Kidney epithelial cell (primary cell): ENCODE data around the gene THTPA. TPM values are rescaled to one million over a fixed set of nuclear protein-coding genes. Genes with fewer than 3 reads are reported as not detected.
A peak's percentile ranks its signal among the peaks of the same experiment; 100 is the strongest.

Source experiments
- DNase-seq: peaks from one replicate; pipeline ENCODE4 v3.0.0-alpha.2; 2010; ENCODE audit warnings: low read depth
- H3K27me3 ChIP-seq: 2 replicates; pipeline ENCODE4 v1.6.0; 2011; ENCODE audit warnings: low read length; ENCODE audit not compliant: control insufficient read depth, insufficient read depth
- H3K36me3 ChIP-seq: 2 replicates; pipeline ENCODE4 v1.5.1; 2011; ENCODE audit warnings: low read length; ENCODE audit not compliant: control insufficient read depth, insufficient read depth
- H3K4me3 ChIP-seq: 2 replicates; pipeline ENCODE4 v1.5.1; 2011; ENCODE audit warnings: low read depth, mild to moderate bottlenecking, control low read depth, low read length
- total RNA-seq: library from RNA; depleted of rRNA; stranded (reverse); fragments of >200 nt; gene quantifications from 2 replicates; pipeline ENCODE4 v1.2.3, GENCODE V29; 2015
- TF ChIP-seq, protein P1 (sequence below): IDR thresholded peaks from 2 replicates; pipeline ENCODE4 v1.5.1; 2011; ENCODE audit warnings: mild to moderate bottlenecking, moderate library complexity, low read length, control low read depth, inconsistent platforms; ENCODE audit not compliant: insufficient read depth, poor library complexity, severe bottlenecking

The THTPA gene
- total RNA-seq, 1 donor from 2014 or later = 8.5 TPM

DNA sequence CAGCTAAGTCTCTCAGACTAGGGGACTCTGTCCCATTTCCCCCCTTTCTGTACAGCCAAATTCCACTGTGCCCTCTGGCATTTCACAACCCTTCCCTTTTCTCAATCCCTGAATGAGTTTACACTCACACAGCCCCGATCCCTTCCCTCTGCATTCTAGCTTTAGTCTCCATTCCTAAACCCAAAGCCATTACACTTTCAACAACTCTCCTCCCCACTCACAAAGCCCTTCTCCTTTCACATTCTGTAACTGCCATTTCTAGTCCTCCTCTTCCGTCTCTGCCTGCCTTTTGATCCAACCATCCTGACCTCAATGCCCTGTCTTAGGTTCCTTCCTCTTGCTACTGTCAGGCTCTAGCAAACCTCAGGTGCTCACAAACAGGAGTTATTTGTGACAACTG lies 8.1 kb upstream of the THTPA start:
- no peaks in the 10 kb centered on the region for H3K36me3 ChIP-seq
- DNase-seq = no peak
- no peaks in the 10 kb centered on the region for H3K27me3 ChIP-seq
- TF ChIP-seq, protein P1, sequence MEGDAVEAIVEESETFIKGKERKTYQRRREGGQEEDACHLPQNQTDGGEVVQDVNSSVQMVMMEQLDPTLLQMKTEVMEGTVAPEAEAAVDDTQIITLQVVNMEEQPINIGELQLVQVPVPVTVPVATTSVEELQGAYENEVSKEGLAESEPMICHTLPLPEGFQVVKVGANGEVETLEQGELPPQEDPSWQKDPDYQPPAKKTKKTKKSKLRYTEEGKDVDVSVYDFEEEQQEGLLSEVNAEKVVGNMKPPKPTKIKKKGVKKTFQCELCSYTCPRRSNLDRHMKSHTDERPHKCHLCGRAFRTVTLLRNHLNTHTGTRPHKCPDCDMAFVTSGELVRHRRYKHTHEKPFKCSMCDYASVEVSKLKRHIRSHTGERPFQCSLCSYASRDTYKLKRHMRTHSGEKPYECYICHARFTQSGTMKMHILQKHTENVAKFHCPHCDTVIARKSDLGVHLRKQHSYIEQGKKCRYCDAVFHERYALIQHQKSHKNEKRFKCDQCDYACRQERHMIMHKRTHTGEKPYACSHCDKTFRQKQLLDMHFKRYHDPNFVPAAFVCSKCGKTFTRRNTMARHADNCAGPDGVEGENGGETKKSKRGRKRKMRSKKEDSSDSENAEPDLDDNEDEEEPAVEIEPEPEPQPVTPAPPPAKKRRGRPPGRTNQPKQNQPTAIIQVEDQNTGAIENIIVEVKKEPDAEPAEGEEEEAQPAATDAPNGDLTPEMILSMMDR = no peak
- H3K4me3 ChIP-seq = no peak overlapping the region

DNA sequence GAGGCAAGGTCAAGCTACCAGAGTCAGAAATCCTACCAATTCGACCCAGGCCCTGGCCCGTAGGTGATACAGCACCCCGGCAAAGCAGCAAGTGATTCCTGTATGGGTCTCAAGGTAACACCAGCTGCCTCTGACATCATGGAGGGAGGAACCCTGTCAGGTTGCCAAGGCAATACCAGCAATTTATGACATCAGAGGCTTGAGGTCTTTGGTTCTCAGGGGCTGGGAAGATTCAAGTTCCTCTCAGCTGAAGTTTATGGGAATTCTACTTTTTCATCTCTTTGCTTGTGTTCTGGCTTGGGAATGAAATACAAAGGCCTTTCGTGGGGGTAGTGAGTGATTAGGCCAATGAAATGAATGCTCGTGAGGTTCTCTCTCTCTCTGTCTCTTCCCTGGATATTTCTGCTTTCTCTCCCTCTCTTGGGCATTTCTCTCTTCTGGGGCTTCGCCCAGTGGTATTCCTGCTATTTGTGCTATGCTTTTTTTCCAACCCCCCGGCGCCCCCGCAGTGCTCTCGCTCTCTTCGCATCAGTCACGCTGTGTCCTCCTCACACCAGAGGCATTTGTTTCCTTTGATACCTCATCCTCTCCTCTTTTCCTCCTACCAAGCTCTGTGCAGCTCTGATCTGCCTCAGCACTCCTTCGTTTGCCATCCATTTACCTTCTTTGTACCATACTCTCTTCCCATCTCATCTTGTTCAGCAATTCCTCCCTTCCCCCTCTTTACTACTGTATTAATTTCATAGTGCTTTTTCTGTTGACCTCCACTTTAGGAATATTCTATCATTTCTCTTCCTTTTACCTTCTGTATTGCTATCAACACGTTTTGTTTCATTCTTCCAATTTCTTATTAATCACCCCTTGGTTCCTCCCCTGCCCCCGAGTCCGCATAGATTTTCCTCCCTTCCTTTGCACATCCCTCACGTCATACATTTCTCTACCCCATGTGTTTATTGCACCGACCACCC lies 7.4 kb upstream of the THTPA start:
- H3K27me3 ChIP-seq = no peaks in the 10 kb centered on the region
- DNase-seq = no peak
- TF ChIP-seq, protein P1 = no peak
- H3K36me3 ChIP-seq = no peaks in the 10 kb centered on the region
- H3K4me3 ChIP-seq = no peak overlapping the region

DNA sequence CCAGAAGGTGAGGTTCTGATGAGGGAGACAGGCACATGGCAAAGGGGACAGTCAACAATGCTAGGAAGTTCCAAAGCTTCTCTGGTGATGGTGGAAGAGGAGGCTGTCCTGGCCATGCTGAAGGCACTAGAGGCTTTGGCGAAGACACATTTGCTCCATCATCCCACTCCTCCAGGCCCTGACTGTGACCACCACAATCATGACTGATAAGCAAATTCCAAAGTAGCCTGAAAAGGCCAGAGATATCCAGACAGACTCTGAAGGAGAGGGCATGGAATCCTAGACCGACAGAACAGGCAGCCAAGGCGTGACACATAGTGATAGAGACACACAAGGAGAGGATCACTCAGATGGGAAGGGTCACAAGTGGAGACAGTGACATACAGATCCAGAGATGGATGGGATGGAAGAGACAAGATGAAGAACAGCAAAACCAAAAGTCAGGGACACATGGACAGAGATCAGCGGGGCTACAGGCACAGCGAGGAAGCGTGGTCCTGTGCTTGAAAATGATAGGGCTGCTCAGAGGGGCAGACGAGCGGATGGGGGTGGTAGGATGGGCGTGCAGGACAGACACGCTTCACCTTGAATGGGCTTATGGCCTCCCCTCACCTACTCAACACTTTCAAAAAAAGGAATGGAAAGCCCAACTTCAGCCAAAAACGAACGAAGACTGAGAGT lies 5.8 kb upstream of the THTPA start:
- Histone ChIP-seq H3K36me3 (no peaks in the 10 kb centered on the region), H3K4me3 (peak overlapping the region; percentile 74), H3K27me3 (no peaks in the 10 kb centered on the region)
- DNase-seq = no peak
- TF ChIP-seq, protein P1 = no peak

DNA sequence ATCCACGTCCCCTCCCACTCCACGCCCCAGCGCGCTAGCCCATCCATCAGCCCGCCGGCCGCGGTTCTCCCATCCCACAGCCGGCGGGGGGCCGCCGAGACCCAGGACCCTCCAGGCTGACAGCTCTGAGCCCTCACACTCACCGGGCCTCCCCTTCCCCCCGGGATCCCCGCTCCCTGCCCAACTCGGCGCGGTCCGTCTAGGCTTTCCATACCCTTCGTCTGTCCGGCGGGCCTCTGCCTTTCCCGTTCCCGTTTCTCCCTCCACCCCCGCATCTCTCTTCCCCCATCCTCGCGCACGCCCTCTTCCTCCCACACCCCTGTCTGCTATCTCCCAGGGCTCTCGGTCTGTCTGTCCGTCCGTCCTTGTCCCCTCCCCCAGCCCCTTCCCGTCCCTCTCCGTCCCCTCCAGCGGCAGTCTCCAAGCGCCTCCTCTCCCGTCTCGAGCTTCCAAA lies 5.2 kb upstream of the THTPA start:
- TF ChIP-seq, protein P1 = no peak
- Histone ChIP-seq H3K36me3 (no peaks in the 10 kb centered on the region), H3K4me3 (peak overlapping the region; percentile 74), H3K27me3 (no peaks in the 10 kb centered on the region)
- DNase-seq = no peak

DNA sequence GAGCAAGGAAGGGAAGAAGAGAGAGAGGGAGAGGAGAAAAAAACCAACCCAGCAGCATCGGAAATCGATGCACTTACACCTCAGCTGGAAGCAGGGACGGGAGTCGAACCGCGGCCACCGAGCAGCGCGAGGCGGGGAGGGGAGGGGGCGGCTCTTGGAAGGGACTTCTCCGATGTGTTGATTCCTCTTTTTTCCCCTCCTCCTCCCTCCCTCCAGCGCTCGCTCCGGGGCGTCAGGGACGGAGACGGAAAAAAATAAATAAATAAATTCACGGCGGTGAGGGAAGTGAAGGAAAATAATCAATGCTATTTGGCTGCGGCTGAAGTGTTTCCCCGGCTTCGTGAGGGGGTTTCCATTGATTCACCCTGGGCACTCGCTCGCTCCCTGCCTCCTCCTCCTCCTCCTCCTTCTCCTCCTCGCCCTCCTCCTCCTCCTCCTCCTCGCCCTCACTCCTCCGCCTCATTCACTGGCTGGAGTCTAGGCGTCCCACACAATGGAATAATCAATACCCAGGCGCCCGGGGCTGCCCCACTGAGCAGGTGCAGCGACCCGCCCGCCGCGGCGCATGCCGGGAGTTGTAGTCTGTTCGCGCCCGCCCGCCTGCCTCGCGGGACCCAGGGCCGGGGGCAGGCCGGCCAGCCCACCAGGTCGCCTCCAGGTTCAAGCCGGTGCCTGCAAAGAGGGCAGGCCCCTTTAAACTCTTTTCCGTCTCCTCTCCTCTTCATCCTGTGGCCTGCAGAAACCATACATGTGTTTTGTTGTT lies 4.6 kb upstream of the THTPA start, which contains the start of gene ZFHX2:
ZFHX2 (minus strand) TSS at position 500 of the 763 bp plus-strand sequence. CDS start 16,440 bp downstream, outside the sequence.
- DNase-seq = peak; percentile 39
- H3K4me3 ChIP-seq = peak within 1 kb of the TSS; percentile 74
- no peaks in the 10 kb centered on the region for H3K36me3 ChIP-seq
- TF ChIP-seq, protein P1 = no peak
- no peaks in the 10 kb centered on the region for H3K27me3 ChIP-seq
